HepG2 (cell line): ENCODE data around the gene UBE2M. TPM values are rescaled to one million over a fixed set of nuclear protein-coding genes. Genes with fewer than 3 reads are reported as not detected.

ENCODE experiments used
- FOXJ3 ChIP-seq: sonication (generic); formaldehyde crosslinking; IDR thresholded peaks from 2 replicates; pipeline ENCODE4 v1.4.0; 2020; ENCODE audit warnings: missing genetic modification reagents, mild to moderate bottlenecking, borderline replicate concordance
- KLF16 ChIP-seq, 2 experiments: sonication (generic) in 1 of 2; formaldehyde crosslinking in 1 of 2; IDR thresholded peaks; 2 replicates each; pipeline versions ENCODE4 v1.6.1 to v1.8.0; 2016 to 2023; ENCODE audit warnings: missing genetic modification reagents in 2 of 2, missing compliant biosample characterization in 1 of 2
- NFKBIZ ChIP-seq: IDR thresholded peaks from 2 replicates; pipeline ENCODE4 v1.6.1; 2018; ENCODE audit warnings: missing genetic modification reagents, missing compliant biosample characterization
- RELA ChIP-seq: sonication (generic); formaldehyde crosslinking; IDR thresholded peaks from 2 replicates; pipeline ENCODE4 v1.4.0; 2020; ENCODE audit warnings: missing genetic modification reagents
- SYNCRIP ChIP-seq: fragments of 200-400 bp; formaldehyde crosslinking; IDR thresholded peaks from 2 replicates; pipeline ENCODE4 v1.6.1; 2018; ENCODE audit warnings: mild to moderate bottlenecking, low read depth, low read length; ENCODE audit not compliant: insufficient read depth
- ZFP41 ChIP-seq: sonication (generic); formaldehyde crosslinking; IDR thresholded peaks from 2 replicates; pipeline ENCODE4 v1.4.0; 2020; ENCODE audit warnings: mild to moderate bottlenecking, missing genetic modification reagents, borderline replicate concordance
- ZNF253 ChIP-seq: sonication (generic); formaldehyde crosslinking; IDR thresholded peaks from 2 replicates; pipeline ENCODE4 v1.8.0; 2022; ENCODE audit warnings: mild to moderate bottlenecking, missing genetic modification reagents, borderline replicate concordance
- ZNF3 ChIP-seq: IDR thresholded peaks from 2 replicates; pipeline ENCODE4 v1.7.0; 2017; ENCODE audit warnings: inconsistent platforms
- ZNF331 ChIP-seq: sonication (generic); formaldehyde crosslinking; IDR thresholded peaks from 2 replicates; pipeline ENCODE4 v1.4.0; 2020; ENCODE audit warnings: missing genetic modification reagents
- ZNF607 ChIP-seq: sonication (generic); formaldehyde crosslinking; IDR thresholded peaks from 2 replicates; pipeline ENCODE4 v1.5.1; 2020; ENCODE audit warnings: missing genetic modification reagents, mild to moderate bottlenecking, borderline replicate concordance
- ZNF629 ChIP-seq: sonication (generic); formaldehyde crosslinking; conservative IDR thresholded peaks from 2 replicates; pipeline ENCODE4 v1.5.0; 2020; ENCODE audit warnings: missing genetic modification reagents
- ZNF678 ChIP-seq: sonication (generic); formaldehyde crosslinking; IDR thresholded peaks from 2 replicates; pipeline ENCODE4 v1.4.0; 2020; ENCODE audit warnings: mild to moderate bottlenecking, missing genetic modification reagents
- ZNF839 ChIP-seq: sonication (generic); formaldehyde crosslinking; IDR thresholded peaks from 2 replicates; pipeline ENCODE4 v1.4.0; 2020; ENCODE audit warnings: missing genetic modification reagents, mild to moderate bottlenecking, borderline replicate concordance
- polyA plus RNA-seq, 8 experiments: library from polyadenylated mRNA; depleted of rRNA in 3 of 8; stranded (reverse) in 7 of 8; unstranded in 1 of 8; fragments of >200 nt; fragmentation: Illumina TruSeq in 4 of 8; extraction: Trizol in 4 of 8; gene quantifications; 2 replicates each; pipeline versions ENCODE4 v1.2.1 to v1.2.3, GENCODE V29; 2011 to 2016; ENCODE audit warnings: low read depth in 4 of 8, missing spikeins in 1 of 8, mixed read lengths in 1 of 8; ENCODE audit not compliant: insufficient read depth in 1 of 8
- total RNA-seq, 5 experiments: library from RNA; depleted of rRNA; stranded (reverse); fragments of >200 nt; fragmentation: Illumina TruSeq; extraction: Trizol; gene quantifications; 2 replicates each; pipeline ENCODE4 v1.2.3, GENCODE V29; 2016; ENCODE audit warnings: low read depth in 1 of 5
- TF ChIP-seq, protein P1 (sequence below): sonication (generic); formaldehyde crosslinking; IDR thresholded peaks from 2 replicates; pipeline ENCODE4 v1.8.0; 2022; ENCODE audit warnings: missing genetic modification reagents, mild to moderate bottlenecking, moderate library complexity, borderline replicate concordance
- TF ChIP-seq, protein P2 (sequence below): sonication (generic); formaldehyde crosslinking; IDR thresholded peaks from 2 replicates; pipeline ENCODE4 v1.4.0; 2020; ENCODE audit warnings: missing genetic modification reagents
- TF ChIP-seq, protein P3 (sequence below): sonication (generic); formaldehyde crosslinking; IDR thresholded peaks from 2 replicates; pipeline ENCODE4 v1.4.0; 2020; ENCODE audit warnings: mild to moderate bottlenecking, missing genetic modification reagents, borderline replicate concordance
- TF ChIP-seq, protein P4 (sequence below): sonication (generic); formaldehyde crosslinking; conservative IDR thresholded peaks from 2 replicates; pipeline ENCODE4 v1.4.0; 2020; ENCODE audit warnings: mild to moderate bottlenecking, missing genetic modification reagents, moderate library complexity

Gene UBE2M
- total and polyA plus RNA-seq, 2 of the 13 experiments (the other 11 are each of a cell fraction or from before 2014, with no cell fraction given) = 36.2 to 50.3 TPM

DNA sequence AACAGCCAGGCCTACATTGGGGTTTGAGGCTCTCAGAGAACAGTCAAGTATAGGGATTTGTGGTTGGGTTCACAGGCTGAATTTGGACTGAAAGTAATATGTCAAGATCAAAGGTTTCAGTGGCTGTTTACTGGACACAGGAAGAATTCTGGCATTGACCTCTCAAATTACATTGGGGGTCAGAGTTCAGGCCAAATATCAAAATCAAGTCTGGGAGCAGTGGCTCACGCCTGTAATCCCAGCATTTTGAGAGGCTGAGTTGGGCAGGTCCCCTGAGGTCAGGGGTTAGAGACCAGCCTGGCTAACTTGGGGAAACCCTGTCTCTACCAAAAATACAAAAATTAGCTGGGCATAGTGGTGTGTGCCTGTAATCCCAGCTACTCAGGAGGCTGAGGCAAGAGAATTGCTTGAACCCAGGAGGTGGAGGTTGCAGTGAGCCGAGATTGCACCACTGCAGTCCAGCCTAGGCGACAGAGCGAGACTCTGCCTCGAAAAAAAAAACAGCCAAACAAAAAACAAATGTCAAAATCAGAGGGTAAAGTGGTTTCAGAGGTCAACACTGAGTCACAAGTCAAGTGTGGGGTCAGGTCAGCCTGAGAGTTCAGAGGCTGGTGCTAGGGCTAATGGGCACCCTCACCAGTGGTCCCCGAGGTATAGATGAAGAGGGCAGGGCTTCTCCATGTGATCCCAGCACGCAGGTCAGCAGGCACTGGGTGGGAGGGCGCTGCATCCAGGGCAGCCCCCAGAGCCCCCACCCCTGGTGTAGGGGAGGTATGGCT is 48.1 kb downstream of the UBE2M start (continued):
- TF ChIP-seq, protein P1, sequence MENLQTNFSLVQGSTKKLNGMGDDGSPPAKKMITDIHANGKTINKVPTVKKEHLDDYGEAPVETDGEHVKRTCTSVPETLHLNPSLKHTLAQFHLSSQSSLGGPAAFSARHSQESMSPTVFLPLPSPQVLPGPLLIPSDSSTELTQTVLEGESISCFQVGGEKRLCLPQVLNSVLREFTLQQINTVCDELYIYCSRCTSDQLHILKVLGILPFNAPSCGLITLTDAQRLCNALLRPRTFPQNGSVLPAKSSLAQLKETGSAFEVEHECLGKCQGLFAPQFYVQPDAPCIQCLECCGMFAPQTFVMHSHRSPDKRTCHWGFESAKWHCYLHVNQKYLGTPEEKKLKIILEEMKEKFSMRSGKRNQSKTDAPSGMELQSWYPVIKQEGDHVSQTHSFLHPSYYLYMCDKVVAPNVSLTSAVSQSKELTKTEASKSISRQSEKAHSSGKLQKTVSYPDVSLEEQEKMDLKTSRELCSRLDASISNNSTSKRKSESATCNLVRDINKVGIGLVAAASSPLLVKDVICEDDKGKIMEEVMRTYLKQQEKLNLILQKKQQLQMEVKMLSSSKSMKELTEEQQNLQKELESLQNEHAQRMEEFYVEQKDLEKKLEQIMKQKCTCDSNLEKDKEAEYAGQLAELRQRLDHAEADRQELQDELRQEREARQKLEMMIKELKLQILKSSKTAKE (CRISPR knock-in tag) = peak; percentile 72; the same call in 1 of the 2 replicates
- TF ChIP-seq SYNCRIP (no peak), ZNF678 (CRISPR knock-in tag) (no peak), KLF16 (CRISPR knock-in tag; IDR thresholded peaks at IDR 0.05) (no peak; a peak in 1 of 4 replicates), ZFP41 (CRISPR knock-in tag) (no peak), ZNF607 (CRISPR knock-in tag) (peak; percentile 44; the same call in 1 of the 2 replicates), ZNF253 (no peak), ZNF629 (no peak), ZNF3 (CRISPR knock-in tag) (no peak), ZNF331 (CRISPR knock-in tag) (0 out of 2 replicates have a peak, but pooled peaks have one; percentile 19), ZNF839 (CRISPR knock-in tag) (no peak), NFKBIZ (CRISPR knock-in tag) (no peak), FOXJ3 (CRISPR knock-in tag) (peak; percentile 65; the same call in 1 of the 2 replicates), RELA (CRISPR knock-in tag) (no peak)
- TF ChIP-seq, protein P2, sequence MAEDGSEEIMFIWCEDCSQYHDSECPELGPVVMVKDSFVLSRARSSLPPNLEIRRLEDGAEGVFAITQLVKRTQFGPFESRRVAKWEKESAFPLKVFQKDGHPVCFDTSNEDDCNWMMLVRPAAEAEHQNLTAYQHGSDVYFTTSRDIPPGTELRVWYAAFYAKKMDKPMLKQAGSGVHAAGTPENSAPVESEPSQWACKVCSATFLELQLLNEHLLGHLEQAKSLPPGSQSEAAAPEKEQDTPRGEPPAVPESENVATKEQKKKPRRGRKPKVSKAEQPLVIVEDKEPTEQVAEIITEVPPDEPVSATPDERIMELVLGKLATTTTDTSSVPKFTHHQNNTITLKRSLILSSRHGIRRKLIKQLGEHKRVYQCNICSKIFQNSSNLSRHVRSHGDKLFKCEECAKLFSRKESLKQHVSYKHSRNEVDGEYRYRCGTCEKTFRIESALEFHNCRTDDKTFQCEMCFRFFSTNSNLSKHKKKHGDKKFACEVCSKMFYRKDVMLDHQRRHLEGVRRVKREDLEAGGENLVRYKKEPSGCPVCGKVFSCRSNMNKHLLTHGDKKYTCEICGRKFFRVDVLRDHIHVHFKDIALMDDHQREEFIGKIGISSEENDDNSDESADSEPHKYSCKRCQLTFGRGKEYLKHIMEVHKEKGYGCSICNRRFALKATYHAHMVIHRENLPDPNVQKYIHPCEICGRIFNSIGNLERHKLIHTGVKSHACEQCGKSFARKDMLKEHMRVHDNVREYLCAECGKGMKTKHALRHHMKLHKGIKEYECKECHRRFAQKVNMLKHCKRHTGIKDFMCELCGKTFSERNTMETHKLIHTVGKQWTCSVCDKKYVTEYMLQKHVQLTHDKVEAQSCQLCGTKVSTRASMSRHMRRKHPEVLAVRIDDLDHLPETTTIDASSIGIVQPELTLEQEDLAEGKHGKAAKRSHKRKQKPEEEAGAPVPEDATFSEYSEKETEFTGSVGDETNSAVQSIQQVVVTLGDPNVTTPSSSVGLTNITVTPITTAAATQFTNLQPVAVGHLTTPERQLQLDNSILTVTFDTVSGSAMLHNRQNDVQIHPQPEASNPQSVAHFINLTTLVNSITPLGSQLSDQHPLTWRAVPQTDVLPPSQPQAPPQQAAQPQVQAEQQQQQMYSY (CRISPR knock-in tag) = no peak
- TF ChIP-seq, protein P3, sequence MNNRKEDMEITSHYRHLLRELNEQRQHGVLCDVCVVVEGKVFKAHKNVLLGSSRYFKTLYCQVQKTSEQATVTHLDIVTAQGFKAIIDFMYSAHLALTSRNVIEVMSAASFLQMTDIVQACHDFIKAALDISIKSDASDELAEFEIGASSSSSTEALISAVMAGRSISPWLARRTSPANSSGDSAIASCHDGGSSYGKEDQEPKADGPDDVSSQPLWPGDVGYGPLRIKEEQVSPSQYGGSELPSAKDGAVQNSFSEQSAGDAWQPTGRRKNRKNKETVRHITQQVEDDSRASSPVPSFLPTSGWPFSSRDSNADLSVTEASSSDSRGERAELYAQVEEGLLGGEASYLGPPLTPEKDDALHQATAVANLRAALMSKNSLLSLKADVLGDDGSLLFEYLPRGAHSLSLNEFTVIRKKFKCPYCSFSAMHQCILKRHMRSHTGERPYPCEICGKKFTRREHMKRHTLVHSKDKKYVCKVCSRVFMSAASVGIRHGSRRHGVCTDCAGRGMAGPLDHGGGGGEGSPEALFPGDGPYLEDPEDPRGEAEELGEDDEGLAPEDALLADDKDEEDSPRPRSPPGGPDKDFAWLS (CRISPR knock-in tag) = no peak
- TF ChIP-seq, protein P4, sequence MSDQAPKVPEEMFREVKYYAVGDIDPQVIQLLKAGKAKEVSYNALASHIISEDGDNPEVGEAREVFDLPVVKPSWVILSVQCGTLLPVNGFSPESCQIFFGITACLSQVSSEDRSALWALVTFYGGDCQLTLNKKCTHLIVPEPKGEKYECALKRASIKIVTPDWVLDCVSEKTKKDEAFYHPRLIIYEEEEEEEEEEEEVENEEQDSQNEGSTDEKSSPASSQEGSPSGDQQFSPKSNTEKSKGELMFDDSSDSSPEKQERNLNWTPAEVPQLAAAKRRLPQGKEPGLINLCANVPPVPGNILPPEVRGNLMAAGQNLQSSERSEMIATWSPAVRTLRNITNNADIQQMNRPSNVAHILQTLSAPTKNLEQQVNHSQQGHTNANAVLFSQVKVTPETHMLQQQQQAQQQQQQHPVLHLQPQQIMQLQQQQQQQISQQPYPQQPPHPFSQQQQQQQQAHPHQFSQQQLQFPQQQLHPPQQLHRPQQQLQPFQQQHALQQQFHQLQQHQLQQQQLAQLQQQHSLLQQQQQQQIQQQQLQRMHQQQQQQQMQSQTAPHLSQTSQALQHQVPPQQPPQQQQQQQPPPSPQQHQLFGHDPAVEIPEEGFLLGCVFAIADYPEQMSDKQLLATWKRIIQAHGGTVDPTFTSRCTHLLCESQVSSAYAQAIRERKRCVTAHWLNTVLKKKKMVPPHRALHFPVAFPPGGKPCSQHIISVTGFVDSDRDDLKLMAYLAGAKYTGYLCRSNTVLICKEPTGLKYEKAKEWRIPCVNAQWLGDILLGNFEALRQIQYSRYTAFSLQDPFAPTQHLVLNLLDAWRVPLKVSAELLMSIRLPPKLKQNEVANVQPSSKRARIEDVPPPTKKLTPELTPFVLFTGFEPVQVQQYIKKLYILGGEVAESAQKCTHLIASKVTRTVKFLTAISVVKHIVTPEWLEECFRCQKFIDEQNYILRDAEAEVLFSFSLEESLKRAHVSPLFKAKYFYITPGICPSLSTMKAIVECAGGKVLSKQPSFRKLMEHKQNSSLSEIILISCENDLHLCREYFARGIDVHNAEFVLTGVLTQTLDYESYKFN (CRISPR knock-in tag) = peak; percentile 85
